Natural killer cell (primary cell): Measurements from ENCODE around the gene C11orf58. TPM values are rescaled to one million over a fixed set of nuclear protein-coding genes. Genes with fewer than 3 reads are reported as not detected.

ENCODE experiments used
- ATAC-seq, 3 donors: fragments of 150-1000 bp in 2 of 3; fragments of 200-7000 bp in 1 of 3; cut with Tn5 transposase; 1 replicate in 1 of 3; 2 replicates in 2 of 3; pipeline ENCODE4 v1.10.0; 2021; ENCODE audit warnings: mild to moderate bottlenecking in 2 of 3, moderate library complexity in 2 of 3
- DNase-seq, 2 donors: peaks; one replicate each; pipeline versions ENCODE4 v3.0.0 to v3.0.0-alpha.2; 2013 to 2021; ENCODE audit warnings: mixed read lengths in 1 of 2
- H3K27ac ChIP-seq: one replicate; pipeline ENCODE4 v1.5.1; 2013; ENCODE audit warnings: mild to moderate bottlenecking, low read length
- H3K27me3 ChIP-seq: one replicate; pipeline ENCODE4 v1.6.1; 2013; ENCODE audit warnings: low read length; ENCODE audit not compliant: control insufficient read depth, insufficient read depth
- H3K36me3 ChIP-seq: one replicate; pipeline ENCODE4 v1.6.1; 2013; ENCODE audit warnings: low read length; ENCODE audit not compliant: control insufficient read depth, insufficient read depth
- H3K4me1 ChIP-seq: one replicate; pipeline ENCODE4 v1.6.1; 2013; ENCODE audit warnings: low read length; ENCODE audit not compliant: control insufficient read depth, insufficient read depth
- H3K4me3 ChIP-seq: one replicate; pipeline ENCODE4 v1.5.1; 2013; ENCODE audit warnings: low read length
- H3K9me3 ChIP-seq: one replicate; pipeline ENCODE4 v1.6.1; 2013; ENCODE audit warnings: low read length; ENCODE audit not compliant: control insufficient read depth, insufficient read depth
- H3K27ac Mint-ChIP-seq, 2 donors: one replicate each; pipeline ENCODE4 v1.8.0; 2022; ENCODE audit warnings: mild to moderate bottlenecking in 2 of 2, mixed read lengths in 2 of 2, moderate library complexity in 1 of 2
- H3K27me3 Mint-ChIP-seq, 2 donors: one replicate each; pipeline ENCODE4 v1.8.0; 2022; ENCODE audit warnings: low read depth in 2 of 2, mixed read lengths in 2 of 2
- H3K36me3 Mint-ChIP-seq: one replicate; pipeline ENCODE4 v1.8.0; 2022; ENCODE audit warnings: mixed read lengths
- H3K4me1 Mint-ChIP-seq, 2 donors: one replicate each; pipeline ENCODE4 v1.8.0; 2022; ENCODE audit warnings: mixed read lengths in 2 of 2
- H3K4me3 Mint-ChIP-seq: one replicate; pipeline ENCODE4 v1.8.0; 2022; ENCODE audit warnings: mild to moderate bottlenecking, moderate library complexity, mixed read lengths
- H3K9me3 Mint-ChIP-seq, 2 donors: one replicate each; pipeline ENCODE4 v1.8.0; 2022; ENCODE audit warnings: mixed read lengths in 2 of 2
- CTCF ChIP-seq: fragments of 200-600 bp; IDR thresholded peaks from one replicate; pipeline ENCODE4 v1.8.0; 2022; ENCODE audit warnings: antibody characterized with exemption
- WGBS: methylation state at CpG from one replicate; pipeline ENCODE4 v1.1.7; 2013; ENCODE audit warnings: missing lambda C conversion rate; ENCODE audit not compliant: insufficient coverage; 5-methylcytosine and 5-hydroxymethylcytosine counted together
- intact Hi-C: fragments of 100-400 bp; cut with micrococcal nuclease; formaldehyde crosslinking; loops from one replicate; pipeline ENCODE4 v1.14.2; 2022
- total RNA-seq, 4 donors: library from RNA; stranded (reverse); fragments of 120-200 nt in 1 of 4; gene quantifications; one replicate each; pipeline versions ENCODE4 v1.2.3 to v1.2.4, GENCODE V29; 2013 to 2022

C11orf58 gene
- total RNA-seq, 3 donors from 2014 or later (not counting 1 experiment from before 2014, with no cell fraction given): 109 to 118 (median 115) TPM

DNA sequence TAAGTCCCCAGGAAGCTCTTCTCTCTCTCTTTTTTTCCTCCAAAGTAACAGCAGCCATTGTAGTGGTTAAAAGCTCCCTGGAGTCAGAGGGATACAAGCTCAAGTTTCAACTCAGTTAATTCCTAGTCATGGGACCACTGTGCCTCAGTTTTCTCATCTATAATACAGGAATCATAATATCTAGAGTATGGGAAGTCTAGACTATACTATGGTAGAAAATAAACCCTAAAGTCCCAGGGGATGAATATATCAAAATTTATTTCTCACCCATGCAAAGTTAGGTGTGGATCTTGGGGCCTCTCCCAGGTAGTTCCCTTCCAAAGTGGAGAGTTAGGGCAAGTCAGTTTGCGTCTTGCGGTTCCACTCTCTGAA lies 33.7 kb downstream of the C11orf58 start:
- H3K27me3 Mint-ChIP-seq: peaks cover 0 to 10% of the 10 kb centered on the region in 2 donors
- no peak overlapping the region for H3K27ac Mint-ChIP-seq
- Histone ChIP-seq H3K9me3 (no peaks in the 10 kb centered on the region), H3K4me1 (no peaks in the 10 kb centered on the region), H3K36me3 (no peaks in the 10 kb centered on the region), H3K4me3 (no peak overlapping the region), H3K27me3 (no peaks in the 10 kb centered on the region), H3K27ac (no peak overlapping the region)
- DNase-seq (no peak), ATAC-seq (no peak)
- intact Hi-C loops: no loop called here
- H3K4me1 Mint-ChIP-seq: no peaks in the 10 kb centered on the region
- H3K4me3 Mint-ChIP-seq: no peak overlapping the region
- no peaks in the 10 kb centered on the region for H3K9me3 Mint-ChIP-seq
- no peak for TF ChIP-seq CTCF
- 100% methylated on average over 2 of the region's 2 CpGs for WGBS
- no peaks in the 10 kb centered on the region for H3K36me3 Mint-ChIP-seq

- ATAC-seq: no peak
- TF ChIP-seq CTCF: no peak
- no peak overlapping the region for H3K4me3 Mint-ChIP-seq
- Histone ChIP-seq H3K4me1 (no peaks in the 10 kb centered on the region), H3K27ac (no peak overlapping the region), H3K27me3 (no peaks in the 10 kb centered on the region), H3K36me3 (no peaks in the 10 kb centered on the region), H3K4me3 (no peak overlapping the region), H3K9me3 (no peaks in the 10 kb centered on the region)
- DNase-seq: no peak
- intact Hi-C loops: no loop called here
- peaks cover 0 to 10% of the 10 kb centered on the region in 2 donors for H3K27me3 Mint-ChIP-seq
- no peaks in the 10 kb centered on the region for H3K4me1 Mint-ChIP-seq
- H3K9me3 Mint-ChIP-seq: no peaks in the 10 kb centered on the region
- no peaks in the 10 kb centered on the region for H3K36me3 Mint-ChIP-seq
- no peak overlapping the region for H3K27ac Mint-ChIP-seq
- 74% methylated on average over 8 of the region's 9 CpGs for WGBS
Observed at GRCh38 chr11:16773981-16774935, 35.8 kb downstream of the C11orf58 start.

DNA sequence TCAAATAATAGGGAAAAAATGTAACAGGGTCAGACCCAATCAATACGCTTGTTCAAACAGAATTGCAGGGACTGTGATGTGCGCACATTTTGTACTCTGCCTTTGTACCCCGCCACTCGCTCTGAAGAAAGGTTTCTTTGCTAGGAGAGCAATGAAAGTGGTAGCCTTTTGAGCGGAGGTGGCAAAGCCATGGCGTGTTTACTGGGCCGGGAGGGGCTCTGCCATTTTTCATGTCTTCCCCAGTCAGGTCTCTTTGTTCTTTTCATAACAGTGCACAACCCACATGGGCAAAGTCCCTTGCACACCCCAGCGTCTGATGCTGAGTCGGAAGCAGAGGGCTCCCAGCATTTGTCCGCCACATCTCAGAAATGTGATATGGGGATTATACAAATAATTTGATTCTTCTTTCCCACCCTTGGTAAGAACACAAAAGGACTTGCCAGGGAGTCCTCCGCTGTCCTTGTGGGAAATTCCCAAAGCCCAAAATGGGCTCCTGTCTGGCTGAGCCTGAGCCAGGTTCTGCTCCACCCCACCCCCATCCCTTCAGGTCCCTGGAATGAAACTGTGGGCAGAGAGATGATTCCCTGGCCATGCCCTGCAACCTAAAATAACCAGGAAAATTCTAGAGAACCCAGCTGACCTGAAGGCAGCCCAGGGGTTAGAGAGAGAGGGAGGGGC lies 36.6 kb downstream of the C11orf58 start:
- H3K36me3 ChIP-seq: no peaks in the 10 kb centered on the region

More for the DNA sequence above, 36.6 kb downstream of the C11orf58 start:
- Histone ChIP-seq H3K9me3 (no peaks in the 10 kb centered on the region), H3K4me3 (no peak overlapping the region), H3K4me1 (no peaks in the 10 kb centered on the region), H3K27ac (no peak overlapping the region), H3K27me3 (no peaks in the 10 kb centered on the region)
- H3K27ac Mint-ChIP-seq: no peak overlapping the region
- peaks cover 0 to 10% of the 10 kb centered on the region in 2 donors for H3K27me3 Mint-ChIP-seq
- H3K4me1 Mint-ChIP-seq: no peaks in the 10 kb centered on the region
- DNase-seq (no peak), ATAC-seq (no peak)
- WGBS: 94% methylated on average over 8 of the region's 11 CpGs
- H3K9me3 Mint-ChIP-seq: no peaks in the 10 kb centered on the region
- no peak overlapping the region for H3K4me3 Mint-ChIP-seq
- H3K36me3 Mint-ChIP-seq: no peaks in the 10 kb centered on the region
- intact Hi-C loops: no loop called here
- TF ChIP-seq CTCF: no peak
